Transverse colon (tissue), 4 donors: Measurements from ENCODE around the gene MICAL2. TPM values are rescaled to one million over a fixed set of nuclear protein-coding genes. Genes with fewer than 3 reads are reported as not detected.

ENCODE experiments used
- DNase-seq: peaks from one replicate; pipeline ENCODE4 v3.0.0-alpha.2; 2019
- H3K27ac ChIP-seq, 4 donors: fragments of 200-600 bp; sonication (generic); 2 replicates each; pipeline ENCODE4 v1.5.1; 2016 to 2018; ENCODE audit warnings: inconsistent platforms in 4 of 4
- H3K27me3 ChIP-seq: fragments of 200-600 bp; sonication (generic); 2 replicates; pipeline ENCODE4 v1.5.1; 2017; ENCODE audit warnings: inconsistent platforms
- H3K36me3 ChIP-seq, 4 donors: fragments of 200-600 bp; sonication (generic); 2 replicates each; pipeline ENCODE4 v1.5.1; 2017 to 2019; ENCODE audit warnings: inconsistent platforms in 4 of 4
- H3K4me1 ChIP-seq, 4 donors: fragments of 200-600 bp; sonication (generic); 2 replicates each; pipeline ENCODE4 v1.5.1; 2017 to 2020; ENCODE audit warnings: inconsistent platforms in 4 of 4
- H3K4me3 ChIP-seq, 4 donors: fragments of 200-600 bp; sonication (generic); 1 replicate in 1 of 4; 2 replicates in 3 of 4; pipeline versions ENCODE4 v1.5.1 to v1.6.1; 2017 to 2019; ENCODE audit warnings: inconsistent platforms in 4 of 4
- H3K9me3 ChIP-seq, 2 donors: fragments of 200-600 bp; sonication (generic); 2 replicates each; pipeline ENCODE4 v1.5.1; 2017 to 2019; ENCODE audit warnings: inconsistent platforms in 2 of 2
- EP300 ChIP-seq: sonication (generic); formaldehyde crosslinking; IDR thresholded peaks from one replicate; pipeline ENCODE4 v1.6.1; 2017; ENCODE audit warnings: antibody characterized with exemption, low read depth
- POLR2A ChIP-seq: fragments of 450-650 bp; IDR thresholded peaks from one replicate; pipeline ENCODE4 v1.6.1; 2016; ENCODE audit warnings: antibody characterized with exemption, mild to moderate bottlenecking, moderate library complexity
- POLR2AphosphoS5 ChIP-seq, 3 donors: sonication (generic); formaldehyde crosslinking; IDR thresholded peaks; one replicate each; pipeline ENCODE4 v1.6.1; 2016; ENCODE audit warnings: antibody characterized with exemption in 3 of 3
- WGBS, 2 donors: methylation state at CpG; one replicate each; pipeline ENCODE4 v1.1.5; 2018; ENCODE audit warnings: low coverage in 1 of 2; 5-methylcytosine and 5-hydroxymethylcytosine counted together
- in situ Hi-C, 4 donors: fragments of 200-750 bp; cut with MboI; loops; one replicate each; pipeline versions ENCODE4 v1.15.0 to v1.15.1; 2017; ENCODE audit warnings: low sequenced_read_pairs in 3 of 4, low pct_ligation_motif_present in 1 of 4, low pct_unique_long_range_greater_than_20kb in 1 of 4
- intact Hi-C: fragments of 100-400 bp; cut with DNase I; formaldehyde crosslinking; loops from one replicate; pipeline ENCODE4 v1.15.1; 2023; ENCODE audit warnings: low total_unique reads
- total RNA-seq, 4 donors: library from RNA; depleted of rRNA; stranded (reverse); fragments of >200 nt; gene quantifications; one replicate each; pipeline ENCODE4 v1.1.0, GENCODE V29; 2016
- TF ChIP-seq, protein P1 (sequence below), 5 experiments: fragments of 200-600 bp in 3 of 5; fragments of 450-650 bp in 2 of 5; sonication (generic) in 3 of 5; IDR thresholded peaks; 1 replicate in 2 of 5; 2 replicates in 3 of 5; pipeline ENCODE4 v1.5.1; 2016 to 2017; ENCODE audit warnings: antibody characterized with exemption in 5 of 5, inconsistent platforms in 3 of 5, mild to moderate bottlenecking in 2 of 5, moderate library complexity in 1 of 5

MICAL2 gene
- total RNA-seq, 4 donors from 2014 or later = 309 to 483 (median 316) TPM

- WGBS, 2 donors = 31 to 60% methylated on average over 4 to 8 of the region's 8 CpGs
- no peak for TF ChIP-seq EP300
- TF ChIP-seq POLR2A = no peak
- TF ChIP-seq, protein P1, sequence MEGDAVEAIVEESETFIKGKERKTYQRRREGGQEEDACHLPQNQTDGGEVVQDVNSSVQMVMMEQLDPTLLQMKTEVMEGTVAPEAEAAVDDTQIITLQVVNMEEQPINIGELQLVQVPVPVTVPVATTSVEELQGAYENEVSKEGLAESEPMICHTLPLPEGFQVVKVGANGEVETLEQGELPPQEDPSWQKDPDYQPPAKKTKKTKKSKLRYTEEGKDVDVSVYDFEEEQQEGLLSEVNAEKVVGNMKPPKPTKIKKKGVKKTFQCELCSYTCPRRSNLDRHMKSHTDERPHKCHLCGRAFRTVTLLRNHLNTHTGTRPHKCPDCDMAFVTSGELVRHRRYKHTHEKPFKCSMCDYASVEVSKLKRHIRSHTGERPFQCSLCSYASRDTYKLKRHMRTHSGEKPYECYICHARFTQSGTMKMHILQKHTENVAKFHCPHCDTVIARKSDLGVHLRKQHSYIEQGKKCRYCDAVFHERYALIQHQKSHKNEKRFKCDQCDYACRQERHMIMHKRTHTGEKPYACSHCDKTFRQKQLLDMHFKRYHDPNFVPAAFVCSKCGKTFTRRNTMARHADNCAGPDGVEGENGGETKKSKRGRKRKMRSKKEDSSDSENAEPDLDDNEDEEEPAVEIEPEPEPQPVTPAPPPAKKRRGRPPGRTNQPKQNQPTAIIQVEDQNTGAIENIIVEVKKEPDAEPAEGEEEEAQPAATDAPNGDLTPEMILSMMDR (IDR thresholded peaks at IDR 0.05) = no peak
- TF ChIP-seq POLR2AphosphoS5 (IDR thresholded peaks at IDR 0.05) = no peak
- Histone ChIP-seq H3K27ac (peak overlapping the region; percentile 38 to 70 (median 68)), H3K27me3 (no peaks in the 10 kb centered on the region), H3K4me1 (peaks cover 10 to 30% (median 22%) of the 10 kb centered on the region in 4 donors), H3K4me3 (no peak overlapping the region), H3K9me3 (no peaks in the 10 kb centered on the region), H3K36me3 (peaks cover 0 to 3% (median 0%) of the 10 kb centered on the region in 4 donors)
- in situ Hi-C loops = no loop called here
- no peak for DNase-seq
- intact Hi-C loops = no loop called here
These were observed 70.1 kb downstream of the MICAL2 start for GRCh38 chr11:12180257-12181205.

DNA sequence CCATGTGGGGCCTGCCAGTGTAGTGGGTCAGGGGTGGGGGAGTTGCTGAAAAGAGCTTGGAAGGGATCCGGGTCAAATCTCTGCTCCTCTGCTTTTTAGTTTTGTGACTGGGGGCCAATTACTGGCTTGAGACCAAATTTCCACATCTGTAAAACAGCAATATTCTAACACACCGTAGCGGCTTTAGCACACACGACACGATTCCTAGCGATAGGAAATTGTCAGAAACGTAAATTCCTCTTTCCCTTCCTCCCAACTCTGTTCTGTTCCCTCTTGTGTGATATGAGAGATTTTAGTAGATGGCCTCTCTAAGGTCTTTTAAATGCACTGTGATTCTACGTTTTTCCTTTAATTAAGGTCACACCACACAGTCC is 71.9 kb downstream of the MICAL2 start:
- in situ Hi-C loops = no loop called here
- TF ChIP-seq EP300 (no peak), POLR2AphosphoS5 (IDR thresholded peaks at IDR 0.05) (no peak), POLR2A (no peak)
- TF ChIP-seq, protein P1 (IDR thresholded peaks at IDR 0.05) = no peak
- 61 to 82% methylated on average over 2 to 8 of the region's 8 CpGs for WGBS, 2 donors
- Histone ChIP-seq H3K27ac (peak overlapping the region; percentile 6 to 67 (median 56)), H3K36me3 (no peaks in the 10 kb centered on the region), H3K4me3 (no peak overlapping the region), H3K9me3 (no peaks in the 10 kb centered on the region), H3K4me1 (peaks cover 10 to 44% (median 22%) of the 10 kb centered on the region in 4 donors), H3K27me3 (no peaks in the 10 kb centered on the region)
- no peak for DNase-seq
- intact Hi-C loops = no loop called here

GRCh38 chr11:12182676-12183541 is 72.5 kb downstream of the MICAL2 start:
- TF ChIP-seq POLR2A (no peak), POLR2AphosphoS5 (IDR thresholded peaks at IDR 0.05) (no peak), EP300 (no peak)
- TF ChIP-seq, protein P1 (IDR thresholded peaks at IDR 0.05) = no peak
- Histone ChIP-seq H3K36me3 (no peaks in the 10 kb centered on the region), H3K4me3 (no peak overlapping the region), H3K27me3 (no peaks in the 10 kb centered on the region), H3K9me3 (no peaks in the 10 kb centered on the region), H3K4me1 (peaks cover 10 to 45% (median 22%) of the 10 kb centered on the region in 4 donors), H3K27ac (peak overlapping the region; percentile 6 to 67 (median 56))
- intact Hi-C loops (no loop called here), in situ Hi-C loops (no loop called here)
- DNase-seq = no peak
- WGBS, 2 donors = 67 to 71% methylated on average over 6 to 12 of the region's 12 CpGs
